ENCODE measurements around the gene SAFB2.

The SAFB2 gene

DNA sequence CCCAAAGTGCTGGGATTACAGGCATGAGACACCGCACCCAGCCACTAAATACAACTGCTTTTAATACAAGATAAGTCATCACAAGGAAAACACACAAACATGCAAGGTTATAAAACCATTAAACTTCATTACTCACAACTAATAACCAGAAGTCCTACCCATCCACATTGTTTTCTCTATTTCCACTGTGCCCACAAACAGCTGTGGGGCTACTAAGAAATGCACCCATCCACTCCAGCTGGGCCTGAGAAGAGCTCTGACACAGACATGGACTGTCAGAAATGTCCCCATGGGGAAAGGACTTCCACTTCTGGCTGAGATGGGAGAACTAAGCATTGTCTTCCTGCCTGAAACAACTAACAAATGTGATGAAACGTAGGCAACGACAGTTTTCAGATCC lies 17.2 kb downstream of the SAFB2 start:
- no peak for DNase-seq

DNA sequence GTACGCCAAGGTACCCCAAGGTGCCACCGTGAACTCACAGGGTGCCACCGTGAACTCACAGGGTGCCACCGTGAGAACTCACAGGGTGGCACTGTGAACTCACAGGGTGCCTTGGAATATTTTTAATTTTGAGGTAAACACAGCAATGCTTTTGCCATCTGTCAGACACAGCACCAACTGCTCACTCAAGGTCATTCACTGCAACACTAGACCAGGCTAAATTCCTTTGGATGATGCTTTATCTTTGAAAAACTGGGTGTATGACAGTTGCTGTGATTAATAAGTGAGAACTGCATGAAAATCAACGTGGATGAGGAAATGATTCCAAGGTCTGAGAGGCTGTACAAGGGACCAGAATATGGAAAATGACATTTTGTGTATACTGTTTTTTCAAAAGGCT lies 18.9 kb downstream of the SAFB2 start:
- DNase-seq: no peak

DNA sequence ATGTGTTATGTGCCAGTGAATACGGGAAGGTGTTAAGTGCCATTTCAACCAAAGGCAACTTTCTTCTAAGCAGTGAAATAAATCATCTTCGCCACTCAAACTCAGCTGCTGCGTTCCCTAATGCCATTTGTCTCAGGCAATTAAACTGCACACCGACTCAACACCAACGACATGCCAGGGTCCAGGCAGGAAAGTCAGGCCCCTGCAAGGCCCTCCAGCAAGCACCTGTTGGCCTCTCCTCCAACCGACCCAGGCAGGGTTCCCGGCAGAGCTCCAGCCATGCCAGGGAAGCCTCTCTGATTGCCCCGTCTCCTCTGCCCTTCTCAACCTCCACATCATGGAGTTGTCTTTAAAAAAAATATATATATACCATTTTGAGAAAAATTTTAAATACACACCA lies 21.8 kb downstream of the SAFB2 start:
- no peak for DNase-seq

- no peak for DNase-seq
Observed at GRCh38 chr19:5595745-5596144, 26.8 kb downstream of the SAFB2 start.

DNA sequence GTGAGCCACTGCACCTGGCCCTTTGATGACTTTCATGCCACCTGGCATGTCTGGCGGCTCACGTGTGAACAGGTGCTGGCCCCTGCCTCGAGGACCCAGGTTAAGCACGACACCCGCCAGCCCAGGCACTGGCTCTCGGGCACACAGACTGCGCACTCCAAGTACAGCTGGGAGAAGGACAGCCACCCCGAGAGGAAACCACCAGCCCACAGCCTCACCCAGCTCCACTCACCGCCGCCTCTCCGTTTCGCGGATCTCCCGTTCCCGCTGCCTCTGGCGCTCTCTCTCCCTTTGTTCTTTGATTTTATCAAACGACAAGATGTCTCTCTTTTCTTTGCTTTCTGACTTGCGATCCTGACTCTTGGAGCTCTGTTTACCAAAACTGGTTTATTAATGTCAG lies 27.4 kb downstream of the SAFB2 start:
- DNase-seq: no peak

- no peak for DNase-seq
Observed at GRCh38 chr19:5594521-5594950, 28.0 kb downstream of the SAFB2 start.

- no peak for DNase-seq
Observed at GRCh38 chr19:5593343-5594255, 29.0 kb downstream of the SAFB2 start.

- no peak for DNase-seq
Observed at GRCh38 chr19:5592531-5593342, 29.8 kb downstream of the SAFB2 start.

GRCh38 chr19:5591476-5591875 lies 31.1 kb downstream of the SAFB2 start:
- no peak for DNase-seq

GRCh38 chr19:5590865-5591154 lies 31.8 kb downstream of the SAFB2 start:
- DNase-seq: no peak

GRCh38 chr19:5590151-5590864 lies 32.3 kb downstream of the SAFB2 start:
- DNase-seq: no peak

DNA sequence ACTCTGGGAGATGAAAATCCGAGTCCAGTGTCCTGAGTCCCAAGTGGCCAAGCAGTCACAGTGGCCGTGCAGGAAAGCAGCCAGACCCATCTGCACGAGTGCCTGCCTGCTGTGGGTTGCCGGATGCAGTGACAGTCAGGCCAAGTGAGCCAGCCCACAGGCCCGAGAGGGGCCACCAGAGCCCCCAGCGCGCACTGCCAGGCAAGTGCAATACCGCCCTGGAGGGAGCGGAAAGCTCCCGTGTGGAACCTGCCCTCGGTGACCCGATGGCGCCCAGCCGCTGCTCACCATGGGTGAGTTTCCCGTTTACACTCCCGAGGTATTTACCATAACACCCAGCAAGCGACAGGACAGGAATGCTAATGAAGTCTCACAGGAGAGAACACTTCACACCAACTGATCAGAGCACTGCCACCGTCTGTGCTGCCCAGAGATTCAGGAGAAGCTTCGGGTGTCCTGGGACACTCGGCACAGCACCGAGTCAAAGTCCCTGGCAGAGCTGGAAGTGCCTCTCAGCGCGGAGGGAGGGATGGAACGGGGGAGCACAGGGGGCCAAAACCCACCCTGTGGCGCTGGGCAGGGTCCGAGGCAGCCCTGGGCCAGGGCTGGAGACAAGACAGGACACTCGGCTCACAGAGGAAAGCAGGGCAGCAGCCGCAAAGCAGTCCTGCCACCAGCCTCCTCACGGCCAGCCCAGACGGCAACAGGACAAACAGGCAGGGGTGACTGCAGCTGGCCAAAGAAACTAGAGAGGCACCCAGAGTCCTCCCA lies 33.5 kb downstream of the SAFB2 start:
- DNase-seq: no peak

DNA sequence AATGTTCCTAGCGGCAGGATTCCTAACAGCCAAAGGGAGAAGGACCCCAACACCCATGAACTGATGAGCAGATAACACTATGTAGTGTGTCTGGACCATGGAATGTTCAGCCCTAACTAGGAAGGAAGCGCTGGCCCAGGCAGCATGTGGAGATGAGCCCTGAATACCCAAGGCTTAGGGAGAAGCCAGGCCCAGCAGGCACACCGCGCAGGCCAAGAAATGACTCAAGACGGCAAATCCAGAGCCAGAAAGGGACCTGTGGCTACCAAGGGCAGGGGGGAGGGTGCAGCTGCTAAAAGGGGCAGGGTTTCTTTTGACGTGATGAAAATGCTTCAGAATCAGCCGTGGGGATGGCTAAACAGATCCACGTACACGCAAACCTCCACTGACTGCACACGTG lies 34.1 kb downstream of the SAFB2 start:
- no peak for DNase-seq

DNA sequence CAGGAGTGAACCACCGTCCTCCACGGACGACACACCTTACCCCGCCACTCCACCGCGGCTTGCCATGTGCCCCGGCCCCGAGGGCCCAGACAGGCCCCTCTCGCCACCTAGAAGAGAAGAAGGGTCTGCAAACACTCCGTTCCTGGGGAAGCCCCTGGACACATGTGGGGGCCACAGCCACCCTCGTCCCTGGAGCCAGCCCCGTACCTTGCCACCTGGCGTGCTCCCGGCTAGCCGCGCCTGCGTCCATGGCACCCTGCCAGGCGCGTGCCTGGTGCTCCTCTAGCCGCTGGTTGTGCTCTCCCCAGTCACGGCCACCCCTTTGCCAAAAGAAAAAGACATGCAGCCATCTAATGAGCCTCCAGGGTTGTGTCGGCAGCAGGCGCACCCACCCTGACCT lies 34.9 kb downstream of the SAFB2 start:
- no peak for DNase-seq

DNA sequence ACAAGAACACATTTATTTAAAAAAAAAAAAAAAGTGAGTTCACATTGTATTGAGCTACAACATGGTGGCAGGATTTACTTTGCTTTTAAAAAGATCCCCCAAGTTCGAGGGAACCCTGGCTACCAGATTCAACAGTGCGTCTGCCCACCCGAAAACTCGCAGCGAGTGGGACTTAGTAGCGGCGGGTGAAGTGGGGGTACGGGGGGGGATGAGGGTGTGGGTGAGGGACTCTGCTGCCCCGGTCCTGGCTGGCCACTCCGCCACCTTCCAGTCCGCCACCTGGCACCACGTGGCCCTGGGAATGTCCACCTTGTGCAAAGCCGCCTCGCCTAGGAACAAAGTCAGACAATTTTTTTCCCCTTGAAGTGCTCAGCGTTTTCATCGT lies 35.5 kb downstream of the SAFB2 start:
- DNase-seq: no peak

GRCh38 chr19:5586300-5587070 lies 36.1 kb downstream of the SAFB2 start:
- DNase-seq: no peak

DNA sequence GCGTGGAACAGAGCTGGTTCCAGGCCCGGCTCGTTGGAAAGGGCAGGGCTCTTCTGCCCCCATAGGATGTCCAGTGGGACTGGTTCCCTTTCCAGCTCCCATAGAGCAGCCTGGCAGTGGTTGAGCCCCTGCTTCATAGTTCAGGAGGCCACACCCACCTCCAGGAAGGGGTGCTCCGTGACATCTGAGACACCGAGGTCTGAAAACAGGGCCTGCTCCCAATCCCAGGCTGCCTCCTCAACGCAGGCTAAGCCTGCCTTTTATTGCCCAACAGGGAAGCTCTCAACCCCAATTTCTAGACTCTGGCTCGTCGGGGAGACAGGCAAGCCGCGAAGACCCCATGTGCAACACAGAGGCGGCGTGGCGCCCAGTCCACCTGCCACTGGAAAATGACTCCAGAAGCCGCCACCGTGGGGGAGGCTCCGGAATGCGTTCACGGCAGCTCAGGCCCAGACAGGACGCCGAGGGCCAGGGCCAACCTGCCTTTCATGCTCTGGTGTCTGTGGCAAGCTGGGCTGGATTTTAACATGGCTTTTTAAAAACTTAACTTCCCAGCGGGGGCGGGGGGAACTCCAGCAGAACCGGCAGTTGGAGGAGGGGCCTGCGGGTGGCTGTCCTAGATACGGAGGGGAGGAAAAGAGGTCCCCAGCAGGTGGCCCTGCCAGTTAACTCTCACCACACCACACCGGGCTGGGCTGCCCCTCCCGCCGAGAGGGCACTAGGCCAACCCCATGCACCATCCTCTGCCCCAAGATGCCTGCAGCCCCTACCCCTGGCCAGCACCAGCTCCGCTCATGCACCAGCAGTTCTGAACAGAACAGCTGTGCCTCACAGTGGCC lies 36.9 kb downstream of the SAFB2 start:
- DNase-seq: no peak

DNA sequence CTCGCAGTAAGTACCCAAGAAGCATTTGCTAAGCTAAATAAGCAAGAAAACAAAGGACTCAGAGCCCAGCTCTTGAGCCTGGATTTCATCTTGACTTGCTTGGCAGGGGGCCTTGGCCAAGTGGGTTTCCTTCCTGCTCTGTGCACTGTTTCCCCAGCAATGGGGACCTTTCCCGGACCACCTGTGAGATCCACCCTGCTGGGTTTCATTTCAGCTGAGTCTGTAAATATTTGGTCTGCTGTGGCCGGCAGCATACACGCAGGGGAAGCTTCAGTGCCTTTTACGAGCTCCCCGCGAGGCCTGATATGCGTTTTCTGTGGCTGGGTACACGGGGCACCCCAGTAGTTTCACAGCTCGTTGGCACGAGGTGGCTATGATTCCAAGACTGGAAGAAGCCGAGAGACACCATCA lies 42.4 kb downstream of the SAFB2 start:
- no peak for DNase-seq

- no peak for DNase-seq
Observed at GRCh38 chr19:5579697-5580096, 42.9 kb downstream of the SAFB2 start.

DNA sequence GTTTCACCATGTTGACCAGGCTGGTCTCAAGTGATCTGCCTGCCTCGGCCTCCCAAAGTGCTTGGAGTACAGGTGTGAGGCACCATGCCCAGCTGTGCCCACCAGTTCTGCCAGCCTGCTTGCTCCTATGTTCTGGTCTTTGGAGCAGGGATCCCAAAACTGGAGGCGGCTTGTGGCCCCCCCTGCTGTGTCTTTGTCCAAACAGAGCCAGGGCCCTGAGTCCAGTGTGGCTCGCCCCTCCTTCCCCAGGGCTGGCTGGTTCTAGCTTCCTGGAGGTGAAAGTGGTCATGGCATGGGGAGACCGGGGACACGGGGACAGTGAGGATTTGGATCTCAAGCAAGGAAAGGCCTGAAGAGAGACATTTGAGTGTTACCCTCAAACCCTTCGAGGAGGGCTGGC lies 43.3 kb downstream of the SAFB2 start:
- DNase-seq: no peak

Data from NCI-H524 treated with DMSO at 0.1 percent for 48 hours (cell line).